Right lobe of liver (tissue), 6 donors: ENCODE results near the gene KRT6A. TPM values are rescaled to one million over a fixed set of nuclear protein-coding genes. Genes with fewer than 3 reads are reported as not detected.

ENCODE experiments used
- ATAC-seq, 4 donors: fragments of 200-7000 bp; cut with Tn5 transposase; one replicate each; pipeline ENCODE4 v1.9.1; 2020; ENCODE audit warnings: mild to moderate bottlenecking in 4 of 4, moderate library complexity in 4 of 4
- DNase-seq, 3 donors: peaks; one replicate each; pipeline ENCODE4 v3.0.0-alpha.2; 2020
- H3K27ac ChIP-seq, 3 donors: fragments of 200-600 bp; one replicate each; pipeline ENCODE4 v1.8.0; 2022
- H3K27me3 ChIP-seq, 2 donors: fragments of 200-600 bp; one replicate each; pipeline ENCODE4 v1.8.0; 2022
- H3K36me3 ChIP-seq, 4 donors: fragments of 200-600 bp; sonication (generic) in 1 of 4; one replicate each; pipeline versions ENCODE4 v1.5.1 to v1.8.0; 2017 to 2022; ENCODE audit warnings: control low read depth in 1 of 4
- H3K4me1 ChIP-seq, 4 donors: fragments of 200-600 bp; sonication (generic) in 1 of 4; one replicate each; pipeline versions ENCODE4 v1.5.1 to v1.8.0; 2017 to 2022; ENCODE audit warnings: control low read depth in 1 of 4
- H3K4me3 ChIP-seq, 3 donors: fragments of 200-600 bp; one replicate each; pipeline ENCODE4 v1.8.0; 2022
- H3K9me3 ChIP-seq, 4 donors: fragments of 200-600 bp; sonication (generic) in 1 of 4; one replicate each; pipeline versions ENCODE4 v1.5.1 to v1.8.0; 2017 to 2022; ENCODE audit warnings: control low read depth in 1 of 4
- CTCF ChIP-seq, 4 donors: fragments of 200-600 bp in 3 of 4; fragments of 450-650 bp in 1 of 4; IDR thresholded peaks; one replicate each; pipeline versions ENCODE4 v1.5.1 to v1.8.0; 2016 to 2022; ENCODE audit warnings: antibody characterized with exemption in 4 of 4, mild to moderate bottlenecking in 2 of 4
- POLR2A ChIP-seq: fragments of 450-650 bp; IDR thresholded peaks from one replicate; pipeline ENCODE4 v1.6.1; 2017; ENCODE audit warnings: antibody characterized with exemption, mild to moderate bottlenecking
- WGBS: methylation state at CpG from one replicate; pipeline ENCODE4 v1.1.6; 2018; ENCODE audit warnings: low coverage, low lambda C conversion rate; ENCODE audit not compliant: insufficient coverage; ENCODE audit errors: missing lambda C conversion rate; 5-methylcytosine and 5-hydroxymethylcytosine counted together
- intact Hi-C, 2 donors: fragments of 100-400 bp; cut with DNase I; formaldehyde crosslinking; loops; one replicate each; pipeline versions ENCODE4 v1.11.2 to v1.14.1; 2022
- total RNA-seq, 6 experiments: library from RNA; depleted of rRNA in 2 of 6; stranded (reverse); fragments of >200 nt in 2 of 6; fragmentation: NEBNext Ultra II Directional in 3 of 6; extraction: Animal tissue kit (Norgen Biotek cat#: 25700) in 3 of 6; gene quantifications; one replicate each; pipeline versions ENCODE4 v1.1.0 to v1.2.4, GENCODE V29; 2016 to 2023
- donor health status: DM: no; HTN: yes; CAD: no.
- donor health status: DM: no; HTN: no; CAD: no.
- donor health status: DM: no; HTN: no; CAD: no.
- donor health status: DM: no; HTN: yes; CAD: no.
- donor health status: DM: no; HTN: yes; CAD: no.

The KRT6A gene
- total RNA-seq, 6 experiments from 2014 or later = 1.2 TPM; not detected in 5

GRCh38 chr12:52517005-52517835 lies 24.2 kb upstream of the KRT6A start:
- no peaks in the 10 kb centered on the region for H3K36me3 ChIP-seq
- WGBS = 72% methylated on average over 7 of the region's 14 CpGs
- no peaks in the 10 kb centered on the region for H3K4me1 ChIP-seq
- DNase-seq (no peak), ATAC-seq (no peak)
- intact Hi-C loops = no loop called here
- no peak overlapping the region for H3K4me3 ChIP-seq
- TF ChIP-seq POLR2A = no peak
- TF ChIP-seq CTCF (IDR thresholded peaks at IDR 0.05) = no peak
- no peaks in the 10 kb centered on the region for H3K9me3 ChIP-seq
- no peak overlapping the region for H3K27ac ChIP-seq
- H3K27me3 ChIP-seq = no peaks in the 10 kb centered on the region

- Histone ChIP-seq H3K9me3 (no peaks in the 10 kb centered on the region), H3K4me3 (no peak overlapping the region), H3K27ac (no peak overlapping the region), H3K27me3 (no peaks in the 10 kb centered on the region), H3K4me1 (no peaks in the 10 kb centered on the region), H3K36me3 (no peaks in the 10 kb centered on the region)
- TF ChIP-seq CTCF (IDR thresholded peaks at IDR 0.05) (no peak), POLR2A (no peak)
- intact Hi-C loops = no loop called here
- 64% methylated on average over 5 of the region's 15 CpGs for WGBS
- ATAC-seq = peak in 1 of 4 donors; percentile 61
- DNase-seq = no peak
These were observed 23.1 kb upstream of the KRT6A start for GRCh38 chr12:52515927-52516831.

- no peaks in the 10 kb centered on the region for H3K27me3 ChIP-seq
- intact Hi-C loops = no loop called here
- ATAC-seq (no peak), DNase-seq (no peak)
- H3K4me1 ChIP-seq = no peaks in the 10 kb centered on the region
- H3K27ac ChIP-seq = no peak overlapping the region
- H3K36me3 ChIP-seq = no peaks in the 10 kb centered on the region
- WGBS = 100% methylated on average over 1 of the region's 1 CpG
- no peaks in the 10 kb centered on the region for H3K9me3 ChIP-seq
- H3K4me3 ChIP-seq = no peak overlapping the region
- TF ChIP-seq POLR2A (no peak), CTCF (IDR thresholded peaks at IDR 0.05) (no peak)
These were observed 22.2 kb upstream of the KRT6A start for GRCh38 chr12:52515319-52515646.

GRCh38 chr12:52514471-52515318 lies 21.6 kb upstream of the KRT6A start:
- Histone ChIP-seq H3K4me3 (no peak overlapping the region), H3K27me3 (no peaks in the 10 kb centered on the region), H3K36me3 (no peaks in the 10 kb centered on the region), H3K4me1 (no peaks in the 10 kb centered on the region), H3K27ac (no peak overlapping the region), H3K9me3 (no peaks in the 10 kb centered on the region)
- ATAC-seq (no peak), DNase-seq (no peak)
- intact Hi-C loops = no loop called here
- 89% methylated on average over 5 of the region's 14 CpGs for WGBS
- TF ChIP-seq CTCF (IDR thresholded peaks at IDR 0.05) = no peak
- TF ChIP-seq POLR2A = no peak
